OCI-LY1 (cell line): ENCODE data around the gene PCAT7.

Source experiments
- H2AFZ ChIP-seq: fragments of 200-600 bp; sonication (generic), shearing (Covaris generic); 2 replicates; pipeline ENCODE4 v1.6.0; 2014; ENCODE audit warnings: antibody characterized with exemption, mild to moderate bottlenecking, low read length
- H3F3A ChIP-seq: fragments of 200-600 bp; sonication (generic), shearing (Covaris generic); 2 replicates; pipeline ENCODE4 v1.6.0; 2014; ENCODE audit warnings: mild to moderate bottlenecking, antibody characterized with exemption, low read length, moderate library complexity; ENCODE audit not compliant: insufficient read depth
- H3K27ac ChIP-seq: fragments of 200-600 bp; sonication (generic); 2 replicates; pipeline ENCODE4 v1.5.1; 2014; ENCODE audit warnings: low read length, mixed run types, mild to moderate bottlenecking, low read depth; ENCODE audit not compliant: poor library complexity, severe bottlenecking
- H3K27me3 ChIP-seq: fragments of 200-600 bp; sonication (generic); 2 replicates; pipeline ENCODE4 v1.6.0; 2014; ENCODE audit warnings: antibody characterized with exemption, mild to moderate bottlenecking, low read length, moderate library complexity; ENCODE audit not compliant: insufficient read depth
- H3K36me3 ChIP-seq: fragments of 200-600 bp; sonication (generic); 2 replicates; pipeline ENCODE4 v1.6.1; 2014; ENCODE audit warnings: mild to moderate bottlenecking, antibody characterized with exemption, low read length, moderate library complexity, mixed read lengths; ENCODE audit not compliant: insufficient read depth
- H3K4me1 ChIP-seq: fragments of 200-600 bp; sonication (generic); 2 replicates; pipeline ENCODE4 v1.5.1; 2014; ENCODE audit warnings: mild to moderate bottlenecking, low read length, moderate library complexity; ENCODE audit not compliant: insufficient read depth, severe bottlenecking
- H3K4me2 ChIP-seq: fragments of 200-600 bp; sonication (generic), shearing (Covaris generic); 2 replicates; pipeline ENCODE4 v1.6.1; 2014; ENCODE audit warnings: low read length
- H3K4me3 ChIP-seq: fragments of 200-600 bp; sonication (generic); 2 replicates; pipeline ENCODE4 v1.5.1; 2014; ENCODE audit warnings: low read length, low read depth, mild to moderate bottlenecking, mixed read lengths; ENCODE audit not compliant: poor library complexity, severe bottlenecking
- H3K79me2 ChIP-seq: fragments of 200-600 bp; shearing (Covaris generic); 2 replicates; pipeline ENCODE4 v1.6.1; 2016; ENCODE audit warnings: mixed run types, low read length, mixed read lengths; ENCODE audit not compliant: insufficient read depth
- H3K9ac ChIP-seq: fragments of 200-600 bp; sonication (generic), shearing (Covaris generic); 2 replicates; pipeline ENCODE4 v1.6.1; 2014; ENCODE audit warnings: mild to moderate bottlenecking, low read length, mixed read lengths
- H3K9me2 ChIP-seq: fragments of 200-600 bp; sonication (generic), shearing (Covaris generic); 2 replicates; pipeline ENCODE4 v1.6.1; 2014; ENCODE audit warnings: low read depth, mild to moderate bottlenecking, low read length, mixed read lengths
- H3K9me3 ChIP-seq: fragments of 200-600 bp; shearing (Covaris generic); 2 replicates; pipeline ENCODE4 v1.6.1; 2014; ENCODE audit warnings: low read length, mixed read lengths
- H4K20me1 ChIP-seq: fragments of 200-600 bp; sonication (generic), shearing (Covaris generic); 2 replicates; pipeline ENCODE4 v1.6.0; 2016; ENCODE audit warnings: mild to moderate bottlenecking, low read length; ENCODE audit not compliant: insufficient read depth
- CTCF ChIP-seq: fragments of 200-600 bp; sonication (generic), shearing (Covaris generic); IDR thresholded peaks from 2 replicates; pipeline ENCODE4 v1.5.1; 2017; ENCODE audit warnings: mild to moderate bottlenecking, antibody characterized with exemption, low read length, moderate library complexity, mixed read lengths
- EZH2 ChIP-seq: fragments of 200-600 bp; sonication (generic), shearing (Covaris generic); IDR thresholded peaks from 2 replicates; pipeline ENCODE4 v1.8.0; 2017; ENCODE audit warnings: borderline replicate concordance, mixed run types, mild to moderate bottlenecking, antibody characterized with exemption, low read length, moderate library complexity, mixed read lengths

PCAT7 gene

DNA sequence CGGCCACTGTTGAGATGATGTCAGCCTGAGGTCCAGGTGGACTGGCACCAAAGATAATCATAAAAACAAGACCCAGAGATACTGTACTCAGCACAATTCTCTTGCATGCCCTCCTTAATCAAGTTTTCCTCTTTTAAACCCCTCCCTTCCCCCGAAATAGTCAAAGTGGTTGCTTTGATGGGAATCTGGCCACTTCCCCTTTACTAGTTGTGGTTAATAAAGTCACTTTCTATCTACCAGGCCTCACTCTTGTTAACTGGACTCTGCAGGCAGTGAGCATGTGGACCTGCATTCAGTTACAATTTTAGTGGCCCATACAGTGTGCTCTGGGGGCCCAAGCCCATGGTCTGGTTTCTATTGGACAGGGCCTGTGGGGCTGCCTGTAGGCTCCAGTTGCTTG is 21.2 kb downstream of the PCAT7 start:
- H2AFZ ChIP-seq = no peak overlapping the region
- TF ChIP-seq CTCF (no peak), EZH2 (no peak)

GRCh38 chr9:94577036-94577435 is 22.2 kb downstream of the PCAT7 start:
- Histone ChIP-seq H3K36me3 (no peaks in the 10 kb centered on the region), H3K9ac (no peak overlapping the region), H3K9me2 (no peaks in the 10 kb centered on the region), H3K27me3 (no peaks in the 10 kb centered on the region), H3K27ac (no peak overlapping the region), H2AFZ (no peak overlapping the region), H3K79me2 (no peaks in the 10 kb centered on the region), H3K4me3 (no peak overlapping the region), H3F3A (no peaks in the 10 kb centered on the region), H3K4me2 (no peak overlapping the region), H3K4me1 (no peaks in the 10 kb centered on the region), H4K20me1 (no peaks in the 10 kb centered on the region), H3K9me3 (no peaks in the 10 kb centered on the region)
- TF ChIP-seq CTCF (no peak), EZH2 (no peak)

More for the DNA sequence above, 21.2 kb downstream of the PCAT7 start:
- no peaks in the 10 kb centered on the region for H3K36me3 ChIP-seq
- no peaks in the 10 kb centered on the region for H3K79me2 ChIP-seq
- H3K9ac ChIP-seq = no peak overlapping the region
- no peak overlapping the region for H3K4me3 ChIP-seq
- no peak overlapping the region for H3K27ac ChIP-seq
- no peaks in the 10 kb centered on the region for H3K9me3 ChIP-seq
- no peaks in the 10 kb centered on the region for H3K4me1 ChIP-seq
- H3K27me3 ChIP-seq = no peaks in the 10 kb centered on the region
- no peaks in the 10 kb centered on the region for H3F3A ChIP-seq
- H3K9me2 ChIP-seq = no peaks in the 10 kb centered on the region
- H4K20me1 ChIP-seq = no peaks in the 10 kb centered on the region
- H3K4me2 ChIP-seq = no peak overlapping the region

DNA sequence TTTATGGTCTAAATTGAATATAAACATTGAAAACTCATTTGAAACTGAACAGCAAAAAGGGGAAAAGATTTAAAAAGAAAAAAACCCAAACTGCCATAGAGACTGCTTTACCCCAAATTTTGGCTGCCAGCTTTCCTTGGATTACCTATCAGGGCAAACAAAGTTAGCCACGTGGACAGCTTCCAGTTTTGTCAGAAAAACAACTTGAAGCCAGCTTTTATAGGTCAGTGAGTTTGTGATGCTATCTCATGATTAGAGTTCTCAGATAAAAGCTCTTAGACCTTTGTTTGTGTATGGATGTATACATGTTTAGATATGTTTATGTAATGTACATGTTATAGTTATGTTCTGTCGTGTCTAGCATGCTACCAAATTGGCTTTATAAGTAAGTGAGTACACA is 22.7 kb downstream of the PCAT7 start:
- no peak overlapping the region for H2AFZ ChIP-seq
- no peak overlapping the region for H3K4me2 ChIP-seq
- no peaks in the 10 kb centered on the region for H3K9me2 ChIP-seq
- H3K4me1 ChIP-seq = no peaks in the 10 kb centered on the region
- no peaks in the 10 kb centered on the region for H3K79me2 ChIP-seq
- no peaks in the 10 kb centered on the region for H4K20me1 ChIP-seq
- no peaks in the 10 kb centered on the region for H3K36me3 ChIP-seq
- TF ChIP-seq CTCF = no peak
- no peak for TF ChIP-seq EZH2
- no peaks in the 10 kb centered on the region for H3K27me3 ChIP-seq
- no peaks in the 10 kb centered on the region for H3K9me3 ChIP-seq
- H3K27ac ChIP-seq = no peak overlapping the region
- H3F3A ChIP-seq = no peaks in the 10 kb centered on the region
- H3K4me3 ChIP-seq = no peak overlapping the region
- H3K9ac ChIP-seq = no peak overlapping the region
